ENCODE data around the gene MYO3B. TPM values are rescaled to one million over a fixed set of nuclear protein-coding genes. Genes with fewer than 3 reads are reported as not detected.

MYO3B gene
- total RNA-seq, 4 donors from 2014 or later: 0.48 TPM; not detected in 3

DNA sequence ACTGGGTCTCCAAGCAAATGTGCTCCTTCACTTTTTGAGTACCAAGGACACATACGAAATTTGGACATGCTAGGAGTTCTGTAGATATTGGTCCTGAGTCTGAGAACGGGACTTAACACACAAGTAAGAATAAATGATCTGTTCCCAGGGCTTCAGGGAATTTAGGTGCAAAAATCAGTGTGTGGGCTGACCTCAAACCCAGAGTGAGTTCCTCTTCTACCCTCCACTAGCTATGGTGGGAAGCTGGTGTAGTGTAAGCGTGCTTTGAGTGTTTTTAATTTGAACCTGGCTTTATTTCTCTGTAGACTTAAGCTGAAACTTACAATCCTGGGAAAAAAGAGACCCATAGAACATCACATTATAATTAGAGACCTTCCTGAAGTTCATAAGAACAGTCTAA is 50.5 kb downstream of the MYO3B start:
- WGBS, 2 donors (ENCODE audit: low coverage in 1 of 2): 77 to 94% methylated on average over 3 of the region's 3 CpGs
- H3K9me3 ChIP-seq: no peaks in the 10 kb centered on the region
- H3K4me3 ChIP-seq: no peak overlapping the region
- no peak for DNase-seq
- no peaks in the 10 kb centered on the region for H3K36me3 ChIP-seq
- no peaks in the 10 kb centered on the region for H3K4me1 ChIP-seq
- TF ChIP-seq CTCF (IDR thresholded peaks at IDR 0.05) (no peak), POLR2AphosphoS5 (IDR thresholded peaks at IDR 0.05) (no peak), POLR2A (IDR thresholded peaks at IDR 0.05) (no peak), EP300 (IDR thresholded peaks at IDR 0.05; ENCODE audit: low read depth) (no peak)
- no peak overlapping the region for H3K27ac ChIP-seq
- in situ Hi-C loops (cut with MboI; ENCODE audit: low pct_ligation_motif_present in 1 of 4, low pct_unique_long_range_greater_than_20kb in 1 of 4, low sequenced_read_pairs in 3 of 4) (no loop called here), intact Hi-C loops (cut with DNase I; ENCODE audit: low total_unique reads) (no loop called here)
- no peaks in the 10 kb centered on the region for H3K27me3 ChIP-seq

DNA sequence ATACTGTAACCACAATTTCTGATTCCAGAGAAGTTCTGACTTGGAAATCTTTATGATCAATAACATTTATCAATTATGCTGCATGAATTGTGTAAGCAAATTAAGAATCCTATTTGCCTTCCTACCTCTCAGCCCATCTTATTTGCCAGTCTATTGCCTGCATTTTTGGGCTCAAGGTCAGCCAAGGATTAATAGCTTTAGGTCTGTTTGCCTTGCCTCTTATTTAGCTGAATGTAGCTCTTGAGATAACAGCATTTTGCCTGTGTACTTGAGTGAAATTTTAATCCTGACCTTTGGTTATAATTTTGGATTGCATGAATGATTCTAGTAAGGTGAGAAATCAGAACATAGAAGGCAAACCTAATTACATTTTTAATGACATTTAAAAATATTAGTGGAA is 51.2 kb downstream of the MYO3B start:
- Histone ChIP-seq H3K4me3 (no peak overlapping the region), H3K27ac (no peak overlapping the region), H3K4me1 (no peaks in the 10 kb centered on the region), H3K36me3 (no peaks in the 10 kb centered on the region), H3K27me3 (no peaks in the 10 kb centered on the region), H3K9me3 (no peaks in the 10 kb centered on the region)
- intact Hi-C loops (cut with DNase I; ENCODE audit: low total_unique reads) (no loop called here), in situ Hi-C loops (cut with MboI; ENCODE audit: low pct_ligation_motif_present in 1 of 4, low pct_unique_long_range_greater_than_20kb in 1 of 4, low sequenced_read_pairs in 3 of 4) (no loop called here)
- TF ChIP-seq CTCF (IDR thresholded peaks at IDR 0.05): no peak
- TF ChIP-seq POLR2A (IDR thresholded peaks at IDR 0.05): no peak
- no peak for TF ChIP-seq EP300 (IDR thresholded peaks at IDR 0.05; ENCODE audit: low read depth)
- no peak for TF ChIP-seq POLR2AphosphoS5 (IDR thresholded peaks at IDR 0.05)
- DNase-seq: no peak

DNA sequence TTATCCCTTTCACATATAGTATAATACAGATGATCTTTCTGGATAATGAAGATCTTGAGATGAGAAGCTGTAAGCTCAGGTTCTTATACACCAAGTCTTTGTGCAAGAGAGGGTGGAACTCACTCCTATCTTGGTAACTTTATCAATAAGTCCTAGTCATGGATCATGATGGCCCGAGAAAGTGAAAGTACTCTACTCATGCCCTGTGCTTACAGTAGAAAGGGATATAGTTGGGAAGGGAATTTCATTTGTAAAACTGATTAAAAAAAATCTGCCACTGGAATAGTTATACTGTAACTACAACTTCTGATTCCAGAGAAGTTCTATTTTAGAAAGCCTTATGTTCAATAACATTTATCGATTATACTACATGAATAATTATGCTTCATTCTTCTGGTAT is 51.8 kb downstream of the MYO3B start:
- Histone ChIP-seq H3K27ac (no peak overlapping the region), H3K9me3 (no peaks in the 10 kb centered on the region), H3K36me3 (no peaks in the 10 kb centered on the region), H3K27me3 (no peaks in the 10 kb centered on the region), H3K4me1 (no peaks in the 10 kb centered on the region), H3K4me3 (no peak overlapping the region)
- no peak for DNase-seq
- WGBS, 2 donors (ENCODE audit: low coverage in 1 of 2): 82 to 85% methylated on average over 2 of the region's 2 CpGs
- intact Hi-C loops (cut with DNase I; ENCODE audit: low total_unique reads): no loop called here
- TF ChIP-seq POLR2A (IDR thresholded peaks at IDR 0.05): no peak
- TF ChIP-seq CTCF (IDR thresholded peaks at IDR 0.05): no peak
- no peak for TF ChIP-seq POLR2AphosphoS5 (IDR thresholded peaks at IDR 0.05)
- TF ChIP-seq EP300 (IDR thresholded peaks at IDR 0.05; ENCODE audit: low read depth): no peak
- in situ Hi-C loops (cut with MboI; ENCODE audit: low pct_ligation_motif_present in 1 of 4, low pct_unique_long_range_greater_than_20kb in 1 of 4, low sequenced_read_pairs in 3 of 4): loop anchor here in 1 of 4 donors (10.0 kb wide), 1 partner anchor 585 kb away; the partner anchor contains the start of gene GAD1

DNA sequence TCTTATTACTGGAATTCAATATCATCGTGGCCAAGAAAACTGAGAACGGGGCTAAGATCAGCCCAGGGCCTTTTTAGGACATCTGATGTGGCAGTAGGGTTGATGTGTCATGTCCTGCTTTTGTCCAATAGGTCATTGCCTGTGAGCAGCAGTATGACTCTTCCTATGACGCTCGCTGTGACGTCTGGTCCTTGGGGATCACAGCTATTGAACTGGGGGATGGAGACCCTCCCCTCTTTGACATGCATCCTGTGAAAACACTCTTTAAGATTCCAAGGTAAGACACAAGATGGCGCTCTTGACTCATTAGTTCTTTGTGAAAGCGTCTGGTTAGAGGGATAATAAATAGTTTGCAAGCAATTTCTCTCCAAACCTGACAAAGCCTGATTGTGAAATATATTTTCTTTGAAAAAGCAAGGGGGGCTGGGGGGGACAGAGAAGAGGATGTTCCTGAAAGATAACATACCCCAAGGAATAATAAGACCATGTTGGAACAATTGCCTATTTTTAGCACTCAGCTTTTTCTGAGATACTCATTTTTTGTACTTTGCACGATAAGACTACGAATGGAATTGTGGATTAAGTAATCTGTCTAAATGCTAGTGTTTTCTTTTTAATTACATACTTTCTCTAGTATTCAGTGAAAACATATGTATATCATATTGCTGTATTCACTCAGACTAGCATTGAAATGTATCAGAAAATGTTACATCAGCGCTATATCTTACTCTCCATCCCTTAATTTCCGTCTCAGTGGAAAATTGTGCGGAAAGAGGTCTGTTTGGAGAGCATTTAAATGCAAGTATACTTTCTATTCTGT is 58.1 kb downstream of the MYO3B start:
- Histone ChIP-seq H3K4me3 (no peak overlapping the region), H3K9me3 (no peaks in the 10 kb centered on the region), H3K27me3 (peaks cover 23% of the 10 kb centered on the region), H3K36me3 (no peaks in the 10 kb centered on the region), H3K27ac (no peak overlapping the region), H3K4me1 (no peaks in the 10 kb centered on the region)
- TF ChIP-seq POLR2AphosphoS5 (IDR thresholded peaks at IDR 0.05) (no peak), CTCF (IDR thresholded peaks at IDR 0.05) (peak; percentile 40 to 54 (median 51))
- in situ Hi-C loops (cut with MboI; ENCODE audit: low pct_ligation_motif_present in 1 of 4, low pct_unique_long_range_greater_than_20kb in 1 of 4, low sequenced_read_pairs in 3 of 4): loop anchor here in 1 of 4 donors (10.0 kb wide), 1 partner anchor 579 kb away; the partner anchor contains the start of gene GAD1
- intact Hi-C loops (cut with DNase I; ENCODE audit: low total_unique reads): no loop called here
- WGBS, 2 donors (ENCODE audit: low coverage in 1 of 2): 49 to 50% methylated on average over 11 to 12 of the region's 12 CpGs
- no peak for DNase-seq
